ENCODE results near the gene POU2F1.

- TF ChIP-seq, protein P1, sequence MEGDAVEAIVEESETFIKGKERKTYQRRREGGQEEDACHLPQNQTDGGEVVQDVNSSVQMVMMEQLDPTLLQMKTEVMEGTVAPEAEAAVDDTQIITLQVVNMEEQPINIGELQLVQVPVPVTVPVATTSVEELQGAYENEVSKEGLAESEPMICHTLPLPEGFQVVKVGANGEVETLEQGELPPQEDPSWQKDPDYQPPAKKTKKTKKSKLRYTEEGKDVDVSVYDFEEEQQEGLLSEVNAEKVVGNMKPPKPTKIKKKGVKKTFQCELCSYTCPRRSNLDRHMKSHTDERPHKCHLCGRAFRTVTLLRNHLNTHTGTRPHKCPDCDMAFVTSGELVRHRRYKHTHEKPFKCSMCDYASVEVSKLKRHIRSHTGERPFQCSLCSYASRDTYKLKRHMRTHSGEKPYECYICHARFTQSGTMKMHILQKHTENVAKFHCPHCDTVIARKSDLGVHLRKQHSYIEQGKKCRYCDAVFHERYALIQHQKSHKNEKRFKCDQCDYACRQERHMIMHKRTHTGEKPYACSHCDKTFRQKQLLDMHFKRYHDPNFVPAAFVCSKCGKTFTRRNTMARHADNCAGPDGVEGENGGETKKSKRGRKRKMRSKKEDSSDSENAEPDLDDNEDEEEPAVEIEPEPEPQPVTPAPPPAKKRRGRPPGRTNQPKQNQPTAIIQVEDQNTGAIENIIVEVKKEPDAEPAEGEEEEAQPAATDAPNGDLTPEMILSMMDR (IDR thresholded peaks at IDR 0.05): no peak
- TF ChIP-seq POLR2A (IDR thresholded peaks at IDR 0.05): no peak
Observed at GRCh38 chr1:167221126-167221737, 546 bp downstream of the POU2F1 start.

All from ovary (tissue), 3 donors.